SK-N-MC (cell line): ENCODE measurements around the gene EPHA4.

Experiments used
- EZH2 ChIP-seq: fragments of 200-600 bp; sonication (generic); IDR thresholded peaks from one replicate; pipeline ENCODE4 v1.6.1; 2017; ENCODE audit warnings: antibody characterized with exemption
- POLR2AphosphoS5 ChIP-seq: IDR thresholded peaks from 2 replicates; pipeline ENCODE4 v1.6.1; 2012; ENCODE audit warnings: mild to moderate bottlenecking, low read depth, low read length, borderline replicate concordance

- TF ChIP-seq EZH2, result no peak
- no peak for TF ChIP-seq POLR2AphosphoS5
Measured at GRCh38 chr2:221529943-221530652, 42.0 kb downstream of the EPHA4 start.
